Activated naive CD4-positive, alpha-beta T cell (primary cell): ENCODE results near the gene FOXP1.
"Not testable (repeated sequence)": the region's sequence is repeated elsewhere in the genome, so short reads cannot be mapped to it uniquely, and the experiment has no call there.

Source experiments
- DNase-seq, 4 experiments: peaks; one replicate each; lab custom pipeline; 2025; lab: John Stamatoyannopoulos, UW

FOXP1 gene

DNA sequence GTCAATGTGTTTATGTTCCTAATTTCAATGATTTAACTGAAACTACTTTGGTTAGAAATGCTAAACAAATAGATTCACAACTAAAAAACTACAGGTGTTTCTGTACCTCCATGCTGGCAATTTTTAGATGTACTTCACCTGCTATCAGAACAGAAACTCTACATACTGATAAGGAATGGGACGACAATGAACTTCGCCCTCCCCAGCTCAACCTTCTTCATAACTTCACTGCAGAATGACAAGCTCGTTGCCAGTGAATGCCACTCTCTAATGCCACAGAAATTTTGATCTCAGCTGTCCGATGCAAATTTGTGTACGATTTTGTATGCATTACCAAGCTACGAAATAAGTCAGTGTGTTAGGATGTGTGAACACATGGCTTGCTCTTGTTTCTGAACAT, 133.4 kb downstream of the FOXP1 start:
- no peak for DNase-seq

DNA sequence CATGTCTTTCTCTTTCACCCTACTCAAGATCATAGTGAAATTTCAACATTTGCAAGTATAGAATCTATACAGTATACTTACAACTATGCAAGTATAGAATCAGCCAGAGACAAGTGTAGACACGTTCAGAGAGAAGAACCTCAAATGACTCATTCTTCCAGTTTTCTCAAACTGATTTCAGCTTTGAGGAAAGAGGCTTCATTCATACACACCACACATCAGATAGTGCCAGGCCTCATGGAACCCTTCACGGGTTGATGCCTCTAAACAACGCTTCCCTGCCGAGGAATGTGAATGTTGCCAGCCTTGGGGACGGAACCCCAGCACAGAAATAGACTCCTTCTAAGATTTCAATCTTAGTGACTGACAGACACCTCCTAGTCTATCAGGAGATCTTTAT, 135.7 kb downstream of the FOXP1 start:
- no peak for DNase-seq

DNA sequence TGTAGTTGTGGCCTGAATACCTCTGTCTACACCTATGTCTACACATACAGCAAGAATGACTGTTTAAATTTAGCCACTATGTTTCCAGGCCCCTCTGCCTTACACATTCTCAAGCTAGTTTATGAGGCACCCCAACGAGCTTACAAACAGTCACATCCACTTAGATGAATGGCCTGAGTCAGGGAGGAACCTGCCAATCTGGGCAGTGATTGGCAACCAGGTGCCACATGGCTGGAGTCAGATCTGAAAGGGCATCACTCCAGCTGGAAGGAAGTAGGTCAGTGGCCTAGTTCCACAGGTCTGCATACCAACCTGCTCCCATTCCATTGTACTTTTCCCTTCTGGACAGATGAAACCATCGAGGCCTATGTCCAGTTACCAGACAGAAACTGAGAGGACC, 136.3 kb downstream of the FOXP1 start:
- DNase-seq, result no peak

GRCh38 chr3:71446734-71447133, 136.8 kb downstream of the FOXP1 start:
- no peak for DNase-seq

DNA sequence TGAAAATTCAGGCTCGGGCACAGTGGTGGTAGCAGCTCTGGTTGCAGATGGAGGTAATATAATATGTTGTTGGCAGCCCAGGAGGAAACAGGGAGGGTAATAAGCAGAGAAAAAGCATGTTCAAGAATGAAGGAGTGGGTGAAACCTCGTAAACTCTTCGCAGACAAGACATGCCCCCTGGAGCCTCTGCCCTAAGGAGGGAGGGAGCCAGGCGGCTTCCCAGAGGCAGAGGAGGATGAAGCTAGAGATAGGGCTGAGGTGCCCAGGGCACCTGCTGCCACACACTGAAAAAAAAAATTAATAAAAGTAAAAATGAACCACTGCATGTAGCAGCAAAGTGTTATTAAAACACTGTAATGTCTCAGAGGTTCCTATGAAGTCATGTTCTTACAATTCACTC, 137.3 kb downstream of the FOXP1 start:
- no peak for DNase-seq

GRCh38 chr3:71444861-71445259, 138.7 kb downstream of the FOXP1 start:
- DNase-seq, result no peak

DNA sequence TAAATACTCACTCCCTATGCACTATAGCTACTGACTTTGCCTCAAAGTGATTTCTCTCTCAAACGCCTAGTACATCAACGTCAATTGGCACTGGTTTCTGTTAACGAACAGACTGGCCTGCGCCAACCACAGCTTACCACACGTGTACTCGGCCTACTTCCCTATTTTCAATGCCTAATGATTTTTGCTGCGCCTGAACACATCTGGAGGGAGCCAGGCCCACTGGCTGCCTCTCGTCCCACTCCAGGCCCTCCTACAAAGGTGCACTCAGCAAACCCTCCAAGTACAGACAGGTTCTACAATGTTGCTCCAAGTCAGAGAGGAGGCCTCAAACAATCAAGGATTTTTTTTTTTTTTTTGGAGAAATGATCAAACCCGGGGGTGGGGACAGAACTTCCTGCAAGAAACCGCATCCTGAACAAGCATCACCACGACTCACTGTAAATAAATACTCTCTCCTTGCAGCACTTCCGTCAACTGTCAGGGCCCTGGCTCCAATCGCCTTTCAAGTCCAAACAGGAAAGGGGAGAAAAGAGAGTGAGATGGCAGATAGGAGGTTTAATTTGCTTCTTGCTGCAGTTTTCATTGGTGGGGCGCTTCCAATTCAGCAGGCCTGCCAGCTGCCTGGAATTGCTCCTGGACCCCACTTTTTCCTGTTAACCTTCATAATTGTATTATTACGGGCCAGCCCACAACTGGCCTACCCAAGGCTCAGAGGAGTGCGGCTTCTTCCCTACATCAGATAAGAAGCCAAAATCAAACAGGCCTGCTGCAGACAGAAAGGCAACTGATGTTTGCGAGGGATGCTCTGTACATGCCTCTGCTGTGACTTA, 139.3 kb downstream of the FOXP1 start:
- DNase-seq, result peak; percentile 19 to 66 (median 36)

GRCh38 chr3:71443332-71443731, 140.2 kb downstream of the FOXP1 start:
- no peak for DNase-seq

- DNase-seq, result no peak
Observed at GRCh38 chr3:71442652-71443042, 140.9 kb downstream of the FOXP1 start.

GRCh38 chr3:71441925-71442651, 141.4 kb downstream of the FOXP1 start:
- DNase-seq, result no peak

GRCh38 chr3:71441217-71441924, 142.2 kb downstream of the FOXP1 start:
- DNase-seq, result no peak

GRCh38 chr3:71438904-71439303, 144.6 kb downstream of the FOXP1 start:
- DNase-seq, result no peak

GRCh38 chr3:71438071-71438685, 145.3 kb downstream of the FOXP1 start:
- no peak for DNase-seq

DNA sequence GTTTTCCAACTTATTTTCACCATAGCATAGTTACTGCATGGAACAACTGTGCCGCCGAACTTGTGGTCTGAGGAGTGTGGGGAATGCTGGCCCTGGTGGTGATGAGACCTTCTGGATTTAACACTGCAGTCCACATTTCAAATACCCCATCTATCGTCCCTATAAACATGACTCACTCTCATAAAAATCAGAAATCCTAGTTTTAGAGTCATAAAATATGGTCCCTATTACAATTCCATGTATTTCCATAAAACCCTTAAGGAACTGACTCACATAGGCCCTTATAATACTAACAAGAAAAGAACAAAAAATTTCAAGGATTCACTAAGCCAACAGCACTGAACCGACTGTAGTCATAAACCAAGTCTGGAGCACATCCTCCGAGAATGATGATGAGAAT, 147.2 kb downstream of the FOXP1 start:
- no peak for DNase-seq

GRCh38 chr3:71435836-71436235, 147.7 kb downstream of the FOXP1 start:
- not testable (repeated sequence) for DNase-seq

DNA sequence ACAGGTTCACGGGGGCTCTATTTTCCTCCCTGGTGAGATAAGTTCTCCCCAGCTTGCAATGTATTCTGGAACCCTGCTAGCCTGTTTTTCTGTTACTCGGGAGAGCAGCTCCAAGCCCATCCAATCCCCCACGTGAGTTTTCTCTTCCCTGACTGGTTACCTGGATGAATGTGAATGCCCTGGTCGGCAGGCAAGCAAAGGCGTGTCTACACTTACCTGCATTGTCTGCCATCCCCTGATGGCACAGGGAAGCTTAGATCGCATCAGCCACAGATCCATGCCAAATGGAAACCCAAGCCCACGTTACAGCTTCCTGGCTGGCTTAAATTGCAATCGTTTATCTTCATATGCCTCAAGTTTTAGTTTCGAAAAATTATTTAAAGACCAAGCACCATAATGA, 149.9 kb downstream of the FOXP1 start:
- no peak for DNase-seq

DNA sequence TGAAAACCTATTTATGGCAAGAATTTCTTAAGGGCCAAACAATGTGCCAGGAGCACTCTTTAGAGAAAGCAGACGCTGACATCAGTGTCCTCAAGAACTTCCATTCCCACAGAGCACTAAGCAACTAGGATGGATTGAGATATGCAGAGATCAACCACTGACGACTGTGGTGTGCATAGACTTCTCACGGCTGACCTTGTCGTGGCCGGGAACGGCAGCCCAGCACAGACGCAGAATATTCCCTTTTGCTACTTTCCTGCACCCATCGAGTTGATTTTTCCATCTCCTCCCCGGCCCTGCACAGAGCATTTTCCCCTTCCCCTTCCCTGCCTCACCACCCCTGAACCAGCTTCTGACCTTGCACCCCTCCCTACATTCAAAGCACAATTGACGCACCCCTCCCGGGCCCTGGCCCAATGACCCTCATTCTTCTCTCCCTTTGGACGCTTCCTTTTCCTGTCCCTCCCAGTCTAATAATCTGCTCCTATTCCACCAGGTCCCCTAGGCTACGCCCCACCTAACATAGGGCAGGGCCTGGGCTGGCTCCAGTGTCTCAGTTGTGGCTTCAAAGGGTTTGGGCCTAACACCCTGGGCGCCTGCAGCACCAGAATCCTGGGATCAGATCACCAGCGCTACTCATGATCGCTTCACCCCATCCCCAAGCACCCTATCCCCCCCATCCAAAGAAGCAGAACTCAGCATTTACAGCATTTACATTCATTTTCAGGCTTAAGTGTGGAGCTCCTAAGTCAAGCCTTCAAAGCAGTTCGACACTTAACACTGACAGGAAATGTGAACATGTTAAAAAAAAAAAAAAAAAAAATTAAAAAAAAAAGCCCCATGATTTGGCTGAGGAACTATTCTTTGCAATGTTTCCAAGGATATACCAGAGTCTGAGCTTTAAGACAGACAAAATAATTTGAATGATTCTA, 151.2 kb downstream of the FOXP1 start:
- no peak for DNase-seq

DNA sequence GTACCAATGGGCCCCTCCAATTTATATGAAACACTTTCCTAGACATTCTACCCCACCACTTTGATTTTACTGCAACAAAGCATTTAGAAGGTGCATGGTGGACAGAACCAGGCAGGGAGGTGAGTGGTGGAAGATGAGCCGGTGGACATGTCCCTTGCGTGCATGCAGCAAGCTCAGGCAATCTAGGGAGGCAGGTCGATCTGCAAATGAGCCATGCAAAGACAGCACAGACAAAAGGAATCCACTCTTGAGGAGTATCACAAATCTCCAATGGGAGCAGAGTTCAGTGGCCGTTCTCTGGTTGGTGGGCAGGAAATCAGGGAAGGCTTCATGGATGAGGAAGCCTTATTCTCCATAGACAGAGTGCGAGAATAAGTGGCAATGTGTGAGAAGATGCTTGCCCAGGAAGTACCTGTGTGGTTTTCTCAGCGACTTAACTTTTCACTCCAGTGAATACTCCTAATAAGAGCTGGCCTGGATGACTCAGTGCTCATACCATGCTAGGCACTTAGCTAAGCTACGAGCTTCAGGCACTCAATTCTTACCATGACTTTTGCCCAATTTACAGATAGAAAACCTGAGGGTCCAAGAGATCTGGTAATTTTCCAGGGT, 152.5 kb downstream of the FOXP1 start:
- no peak for DNase-seq

- DNase-seq, result no peak
Observed at GRCh38 chr3:71429597-71429988, 153.9 kb downstream of the FOXP1 start.

- DNase-seq, result peak in 1 of 4 experiments; percentile 4
Observed at GRCh38 chr3:71428841-71429596, 154.5 kb downstream of the FOXP1 start.
